ENCODE measurements around the gene PRH2.

DNA sequence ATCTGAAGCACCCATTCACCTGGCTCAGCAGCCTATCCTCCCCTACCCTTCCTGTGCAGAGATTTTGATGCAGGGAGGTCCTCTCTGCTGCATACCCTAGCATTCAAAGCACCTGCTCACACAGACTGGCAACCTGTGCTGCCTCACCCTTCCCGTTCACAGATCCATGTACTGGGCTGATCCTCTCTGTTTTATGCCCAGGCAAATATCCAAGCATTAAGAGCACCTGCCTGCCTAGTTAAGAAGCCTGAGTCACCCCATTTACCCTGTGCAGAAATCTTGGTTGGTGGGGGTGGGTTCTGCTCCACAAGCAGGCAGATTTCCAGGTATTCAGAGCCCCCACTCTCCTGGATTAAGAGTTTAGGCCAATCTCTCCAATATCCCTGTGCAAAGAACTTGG, 28.1 kb upstream of the PRH2 start:
- TF ChIP-seq, protein P1, sequence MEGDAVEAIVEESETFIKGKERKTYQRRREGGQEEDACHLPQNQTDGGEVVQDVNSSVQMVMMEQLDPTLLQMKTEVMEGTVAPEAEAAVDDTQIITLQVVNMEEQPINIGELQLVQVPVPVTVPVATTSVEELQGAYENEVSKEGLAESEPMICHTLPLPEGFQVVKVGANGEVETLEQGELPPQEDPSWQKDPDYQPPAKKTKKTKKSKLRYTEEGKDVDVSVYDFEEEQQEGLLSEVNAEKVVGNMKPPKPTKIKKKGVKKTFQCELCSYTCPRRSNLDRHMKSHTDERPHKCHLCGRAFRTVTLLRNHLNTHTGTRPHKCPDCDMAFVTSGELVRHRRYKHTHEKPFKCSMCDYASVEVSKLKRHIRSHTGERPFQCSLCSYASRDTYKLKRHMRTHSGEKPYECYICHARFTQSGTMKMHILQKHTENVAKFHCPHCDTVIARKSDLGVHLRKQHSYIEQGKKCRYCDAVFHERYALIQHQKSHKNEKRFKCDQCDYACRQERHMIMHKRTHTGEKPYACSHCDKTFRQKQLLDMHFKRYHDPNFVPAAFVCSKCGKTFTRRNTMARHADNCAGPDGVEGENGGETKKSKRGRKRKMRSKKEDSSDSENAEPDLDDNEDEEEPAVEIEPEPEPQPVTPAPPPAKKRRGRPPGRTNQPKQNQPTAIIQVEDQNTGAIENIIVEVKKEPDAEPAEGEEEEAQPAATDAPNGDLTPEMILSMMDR (IDR thresholded peaks at IDR 0.05; ENCODE audit: extremely low read depth in 1 of 2, insufficient read depth in 1 of 2, low read depth in 1 of 2, low read length in 2 of 2): no peak
- TF ChIP-seq POLR2AphosphoS5 (IDR thresholded peaks at IDR 0.05; ENCODE audit: insufficient read depth, low read depth, low read length): no peak
- no peak for TF ChIP-seq FOS (IDR thresholded peaks at IDR 0.05; ENCODE audit: borderline replicate concordance, insufficient read depth, low read length)

Data from endothelial cell of umbilical vein (primary cell).